Purkinje cell (primary cell): ENCODE results near the gene OLIG1. TPM values are rescaled to one million over a fixed set of nuclear protein-coding genes. Genes with fewer than 3 reads are reported as not detected.

Experiments
- polyA plus RNA-seq: library from polyadenylated mRNA; unstranded; fragments of >200 nt; fragmentation: Nextera tagmentation; gene quantifications from 2 replicates; pipeline ENCODE4 v1.2.1, GENCODE V29; 2014

The OLIG1 gene, protein sequence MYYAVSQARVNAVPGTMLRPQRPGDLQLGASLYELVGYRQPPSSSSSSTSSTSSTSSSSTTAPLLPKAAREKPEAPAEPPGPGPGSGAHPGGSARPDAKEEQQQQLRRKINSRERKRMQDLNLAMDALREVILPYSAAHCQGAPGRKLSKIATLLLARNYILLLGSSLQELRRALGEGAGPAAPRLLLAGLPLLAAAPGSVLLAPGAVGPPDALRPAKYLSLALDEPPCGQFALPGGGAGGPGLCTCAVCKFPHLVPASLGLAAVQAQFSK
- polyA plus RNA-seq = 6.2 and 6.3 TPM in 2 replicates

DNA sequence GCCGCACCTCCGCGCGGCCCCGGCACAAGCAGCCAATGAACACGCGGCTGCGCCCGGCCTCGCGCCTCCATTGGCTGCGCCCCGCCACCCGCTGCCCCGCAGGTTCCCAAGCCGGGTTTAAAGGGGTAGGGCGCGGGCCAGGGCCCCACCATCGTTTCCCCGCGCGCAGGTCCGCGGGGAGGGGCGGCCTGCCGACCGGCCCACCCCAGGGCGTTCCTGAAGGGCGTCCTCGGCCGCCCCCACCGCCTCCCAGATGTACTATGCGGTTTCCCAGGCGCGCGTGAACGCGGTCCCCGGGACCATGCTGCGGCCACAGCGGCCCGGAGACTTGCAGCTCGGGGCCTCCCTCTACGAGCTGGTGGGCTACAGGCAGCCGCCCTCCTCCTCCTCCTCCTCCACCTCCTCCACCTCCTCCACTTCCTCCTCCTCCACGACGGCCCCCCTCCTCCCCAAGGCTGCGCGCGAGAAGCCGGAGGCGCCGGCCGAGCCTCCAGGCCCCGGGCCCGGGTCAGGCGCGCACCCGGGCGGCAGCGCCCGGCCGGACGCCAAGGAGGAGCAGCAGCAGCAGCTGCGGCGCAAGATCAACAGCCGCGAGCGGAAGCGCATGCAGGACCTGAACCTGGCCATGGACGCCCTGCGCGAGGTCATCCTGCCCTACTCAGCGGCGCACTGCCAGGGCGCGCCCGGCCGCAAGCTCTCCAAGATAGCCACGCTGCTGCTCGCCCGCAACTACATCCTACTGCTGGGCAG, at the start of gene OLIG1:
Gene OLIG1 (plus strand): TSS at position 148 of the 750 bp plus-strand sequence. CDS start 106 bp downstream, at position 254.

DNA sequence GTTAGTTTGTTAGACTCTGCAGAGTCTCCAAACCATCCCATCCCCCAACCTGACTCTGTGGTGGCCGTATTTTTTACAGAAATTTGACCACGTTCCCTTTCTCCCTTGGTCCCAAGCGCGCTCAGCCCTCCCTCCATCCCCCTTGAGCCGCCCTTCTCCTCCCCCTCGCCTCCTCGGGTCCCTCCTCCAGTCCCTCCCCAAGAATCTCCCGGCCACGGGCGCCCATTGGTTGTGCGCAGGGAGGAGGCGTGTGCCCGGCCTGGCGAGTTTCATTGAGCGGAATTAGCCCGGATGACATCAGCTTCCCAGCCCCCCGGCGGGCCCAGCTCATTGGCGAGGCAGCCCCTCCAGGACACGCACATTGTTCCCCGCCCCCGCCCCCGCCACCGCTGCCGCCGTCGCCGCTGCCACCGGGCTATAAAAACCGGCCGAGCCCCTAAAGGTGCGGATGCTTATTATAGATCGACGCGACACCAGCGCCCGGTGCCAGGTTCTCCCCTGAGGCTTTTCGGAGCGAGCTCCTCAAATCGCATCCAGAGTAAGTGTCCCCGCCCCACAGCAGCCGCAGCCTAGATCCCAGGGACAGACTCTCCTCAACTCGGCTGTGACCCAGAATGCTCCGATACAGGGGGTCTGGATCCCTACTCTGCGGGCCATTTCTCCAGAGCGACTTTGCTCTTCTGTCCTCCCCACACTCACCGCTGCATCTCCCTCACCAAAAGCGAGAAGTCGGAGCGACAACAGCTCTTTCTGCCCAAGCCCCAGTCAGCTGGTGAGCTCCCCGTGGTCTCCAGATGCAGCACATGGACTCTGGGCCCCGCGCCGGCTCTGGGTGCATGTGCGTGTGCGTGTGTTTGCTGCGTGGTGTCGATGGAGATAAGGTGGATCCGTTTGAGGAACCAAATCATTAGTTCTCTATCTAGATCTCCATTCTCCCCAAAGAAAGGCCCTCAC, 44.2 kb upstream of the OLIG1 start, which contains the start of gene OLIG2:
Gene OLIG2 (plus strand): TSS at position 447 of the 954 bp plus-strand sequence. CDS start 928 bp downstream, outside the sequence.

Other genes with a start within 250 kb of the OLIG1 start
- 0.35 and 1.0 TPM in 2 replicates for gene OLIG2, start 44.2 kb upstream of the OLIG1 start, polyA plus RNA-seq
- 2.9 and 11.2 TPM in 2 replicates for gene IFNAR2, start 159.8 kb downstream of the OLIG1 start, polyA plus RNA-seq
- 1.6 and 1.8 TPM in 2 replicates for gene IL10RB, start 196.2 kb downstream of the OLIG1 start, polyA plus RNA-seq